Measurements from ENCODE around the gene RORB.

Gene RORB

DNA sequence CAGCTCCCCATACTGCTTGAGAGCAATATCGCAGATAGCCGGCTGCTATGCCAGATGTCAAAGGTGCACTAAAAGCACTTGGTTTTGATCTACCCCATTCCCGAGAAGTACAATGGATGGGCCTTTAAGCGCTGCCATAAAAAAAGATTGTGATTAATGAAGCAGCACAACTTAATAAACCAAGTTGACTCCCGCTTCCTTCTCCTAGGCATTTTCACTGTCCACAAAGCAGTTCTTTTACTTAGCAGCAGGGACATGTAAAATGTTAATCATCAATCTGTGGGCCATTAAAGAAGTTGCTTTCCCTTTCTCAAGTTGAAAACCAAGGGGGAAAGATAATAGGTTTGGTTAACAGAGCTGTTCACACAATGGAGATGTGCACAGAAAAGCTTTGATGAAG, 214.2 kb downstream of the RORB start:
- TF ChIP-seq, protein P1, sequence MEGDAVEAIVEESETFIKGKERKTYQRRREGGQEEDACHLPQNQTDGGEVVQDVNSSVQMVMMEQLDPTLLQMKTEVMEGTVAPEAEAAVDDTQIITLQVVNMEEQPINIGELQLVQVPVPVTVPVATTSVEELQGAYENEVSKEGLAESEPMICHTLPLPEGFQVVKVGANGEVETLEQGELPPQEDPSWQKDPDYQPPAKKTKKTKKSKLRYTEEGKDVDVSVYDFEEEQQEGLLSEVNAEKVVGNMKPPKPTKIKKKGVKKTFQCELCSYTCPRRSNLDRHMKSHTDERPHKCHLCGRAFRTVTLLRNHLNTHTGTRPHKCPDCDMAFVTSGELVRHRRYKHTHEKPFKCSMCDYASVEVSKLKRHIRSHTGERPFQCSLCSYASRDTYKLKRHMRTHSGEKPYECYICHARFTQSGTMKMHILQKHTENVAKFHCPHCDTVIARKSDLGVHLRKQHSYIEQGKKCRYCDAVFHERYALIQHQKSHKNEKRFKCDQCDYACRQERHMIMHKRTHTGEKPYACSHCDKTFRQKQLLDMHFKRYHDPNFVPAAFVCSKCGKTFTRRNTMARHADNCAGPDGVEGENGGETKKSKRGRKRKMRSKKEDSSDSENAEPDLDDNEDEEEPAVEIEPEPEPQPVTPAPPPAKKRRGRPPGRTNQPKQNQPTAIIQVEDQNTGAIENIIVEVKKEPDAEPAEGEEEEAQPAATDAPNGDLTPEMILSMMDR (IDR thresholded peaks at IDR 0.05): no peak
- no peak overlapping the region for H3K4me3 ChIP-seq

DNA sequence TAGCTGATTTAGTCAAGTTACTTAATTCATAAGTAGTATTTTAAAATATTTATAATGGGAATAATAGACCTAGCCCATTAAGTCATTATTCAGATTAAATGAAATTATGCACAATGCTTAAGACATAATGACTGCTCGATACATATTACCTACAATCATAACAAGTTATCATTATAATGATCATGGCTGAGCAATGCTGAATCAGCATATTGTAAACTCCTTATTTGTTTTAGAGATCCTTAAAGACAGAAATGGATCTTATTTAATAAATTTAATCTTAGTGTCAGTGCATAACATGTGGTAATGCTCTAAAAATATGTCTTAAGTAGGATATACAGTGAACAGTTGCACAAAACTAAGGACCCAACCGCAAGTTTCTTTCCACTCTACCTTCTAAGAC, 221.6 kb downstream of the RORB start:
- H3K9me3 ChIP-seq: no peaks in the 10 kb centered on the region
- TF ChIP-seq, protein P1 (IDR thresholded peaks at IDR 0.05): no peak
- no peak for DNase-seq
- H3K4me3 ChIP-seq: no peak overlapping the region
- no peaks in the 10 kb centered on the region for H3K27me3 ChIP-seq
- intact Hi-C loops (cut with DNase I; ENCODE audit: low total_unique reads): no loop called here
- no peaks in the 10 kb centered on the region for H3K4me1 ChIP-seq
- H3K27ac ChIP-seq: no peak overlapping the region
- no peaks in the 10 kb centered on the region for H3K36me3 ChIP-seq

More for the DNA sequence above, 214.2 kb downstream of the RORB start:
- Histone ChIP-seq H3K4me1 (no peaks in the 10 kb centered on the region), H3K9me3 (no peaks in the 10 kb centered on the region), H3K27ac (no peak overlapping the region), H3K27me3 (no peaks in the 10 kb centered on the region), H3K36me3 (no peaks in the 10 kb centered on the region)
- intact Hi-C loops (cut with DNase I; ENCODE audit: low total_unique reads): no loop called here
- no peak for DNase-seq

DNA sequence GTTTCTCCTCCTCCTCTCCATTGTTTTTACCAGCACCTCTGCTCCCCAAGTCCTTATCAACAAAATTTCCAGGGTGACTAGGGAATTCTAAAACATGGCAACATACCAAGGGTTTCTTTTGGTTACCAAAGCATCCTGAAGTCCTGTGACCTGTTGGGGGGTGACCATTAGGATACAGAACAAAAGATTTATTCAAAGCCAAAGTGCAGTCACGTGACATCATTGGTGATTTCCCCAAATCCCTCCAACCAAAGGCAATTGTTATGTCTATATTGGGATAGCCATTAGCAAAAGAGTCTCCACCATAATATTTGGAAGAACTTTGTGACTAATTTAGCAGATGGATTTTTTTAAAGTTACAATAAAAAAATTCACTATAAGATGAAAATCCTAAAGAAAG, 222.2 kb downstream of the RORB start:
- TF ChIP-seq, protein P1 (IDR thresholded peaks at IDR 0.05): no peak
- no peaks in the 10 kb centered on the region for H3K27me3 ChIP-seq
- H3K9me3 ChIP-seq: no peaks in the 10 kb centered on the region
- DNase-seq: no peak
- H3K4me1 ChIP-seq: no peaks in the 10 kb centered on the region
- no peak overlapping the region for H3K27ac ChIP-seq
- no peaks in the 10 kb centered on the region for H3K36me3 ChIP-seq
- no peak overlapping the region for H3K4me3 ChIP-seq
- intact Hi-C loops (cut with DNase I; ENCODE audit: low total_unique reads): no loop called here

DNA sequence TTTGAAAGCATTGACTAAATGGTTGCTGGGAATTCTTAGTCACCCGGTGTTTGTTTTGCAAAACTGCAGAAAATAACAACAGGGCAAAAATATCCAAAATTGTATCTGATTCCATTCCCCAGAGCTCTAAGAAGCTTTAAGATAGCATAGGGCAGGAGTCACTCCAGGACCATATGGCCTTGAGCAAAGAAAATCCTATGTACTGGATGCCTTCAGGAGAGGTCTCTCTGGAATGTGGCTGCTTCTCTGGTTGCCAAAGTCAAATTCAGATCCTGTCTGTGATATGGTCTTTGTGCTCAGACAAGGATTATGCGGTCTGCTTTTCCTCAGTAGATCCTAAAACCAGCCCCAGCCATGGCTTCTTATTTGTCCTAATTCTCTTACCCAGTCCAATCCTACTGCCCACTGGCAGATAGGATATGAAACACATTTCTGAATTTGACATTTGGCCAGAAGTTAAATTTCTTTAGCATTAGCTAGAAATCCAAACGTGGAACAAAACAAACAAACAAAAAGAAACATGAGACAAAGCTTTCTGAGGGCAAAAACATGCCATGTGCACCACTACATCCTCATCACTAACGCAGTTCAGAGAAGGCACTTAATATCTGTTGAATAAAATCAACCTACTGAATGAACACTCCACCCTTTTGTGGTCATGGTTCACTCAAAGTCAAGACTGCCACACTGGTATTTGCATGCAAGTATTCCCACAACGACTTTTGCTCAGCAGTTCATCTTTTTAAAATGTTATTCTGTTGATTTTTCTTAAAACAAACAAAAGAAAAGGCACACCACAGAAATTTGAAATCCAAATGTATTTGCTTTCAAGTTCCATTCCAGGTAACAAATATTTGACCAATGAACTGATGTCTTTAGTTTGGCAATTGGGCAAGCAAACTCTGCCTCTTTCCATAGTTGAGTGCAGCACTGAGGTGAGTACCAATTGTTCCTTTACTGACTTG, 224.8 kb downstream of the RORB start:
- intact Hi-C loops (cut with DNase I; ENCODE audit: low total_unique reads): no loop called here
- Histone ChIP-seq H3K4me3 (no peak overlapping the region), H3K4me1 (no peaks in the 10 kb centered on the region), H3K27ac (no peak overlapping the region), H3K36me3 (no peaks in the 10 kb centered on the region), H3K27me3 (no peaks in the 10 kb centered on the region), H3K9me3 (no peaks in the 10 kb centered on the region)
- DNase-seq: no peak
- TF ChIP-seq, protein P1 (IDR thresholded peaks at IDR 0.05): no peak

DNA sequence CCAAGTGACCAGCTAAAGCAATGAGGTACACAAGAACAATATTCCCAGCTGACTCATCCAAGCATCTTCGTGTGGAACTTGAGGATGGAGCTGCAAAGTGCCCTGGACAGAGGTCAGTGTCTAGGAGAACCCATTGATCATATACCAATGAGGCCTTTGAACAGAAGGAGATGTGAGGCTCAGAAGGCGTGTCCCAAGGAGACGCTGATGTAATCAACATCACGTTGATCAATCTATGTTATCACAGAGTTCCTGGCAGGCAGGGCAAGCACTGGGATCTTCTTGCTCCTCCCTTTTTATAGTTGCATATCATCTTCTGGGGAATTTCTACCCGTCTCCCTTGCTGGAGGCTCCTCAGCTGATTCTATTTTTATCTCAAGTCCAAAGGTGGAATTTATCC, 227.2 kb downstream of the RORB start:
- H3K4me3 ChIP-seq: no peak overlapping the region
- H3K4me1 ChIP-seq: peaks cover 0 to 4% (median 0%) of the 10 kb centered on the region in 4 donors
- no peak overlapping the region for H3K27ac ChIP-seq
- DNase-seq: no peak
- H3K27me3 ChIP-seq: no peaks in the 10 kb centered on the region
- intact Hi-C loops (cut with DNase I; ENCODE audit: low total_unique reads): no loop called here
- no peaks in the 10 kb centered on the region for H3K9me3 ChIP-seq
- H3K36me3 ChIP-seq: no peaks in the 10 kb centered on the region
- TF ChIP-seq, protein P1 (IDR thresholded peaks at IDR 0.05): no peak
